Peyer's patch (tissue), 4 donors: ENCODE results near the gene EIF3D.
"Not testable (repeated sequence)": the region's sequence is repeated elsewhere in the genome, so short reads cannot be mapped to it uniquely, and the experiment has no call there.

Source experiments
- CTCF ChIP-seq, 6 experiments: fragments of 450-650 bp in 4 of 6; fragments of 200-600 bp in 2 of 6; sonication (generic) in 1 of 6; IDR thresholded peaks; one replicate each; pipeline ENCODE4 v1.5.1; 2017 to 2019; ENCODE audit warnings: antibody characterized with exemption in 6 of 6, mild to moderate bottlenecking in 3 of 6, moderate library complexity in 1 of 6
- POLR2A ChIP-seq, 2 donors: fragments of 450-650 bp; IDR thresholded peaks; one replicate each; pipeline ENCODE4 v1.5.1; 2017; ENCODE audit warnings: antibody characterized with exemption in 2 of 2, mild to moderate bottlenecking in 2 of 2, moderate library complexity in 2 of 2

- TF ChIP-seq POLR2A, CTCF (IDR thresholded peaks at IDR 0.05): not testable (repeated sequence)
Observed at GRCh38 chr22:36533320-36533719, 4.4 kb upstream of the EIF3D start.
